Ascending aorta (tissue), 2 donors: Measurements from ENCODE around the gene AKAP5. TPM values are rescaled to one million over a fixed set of nuclear protein-coding genes. Genes with fewer than 3 reads are reported as not detected.
"Not testable (repeated sequence)": the region's sequence is repeated elsewhere in the genome, so short reads cannot be mapped to it uniquely, and the experiment has no call there.

Experiments used
- DNase-seq, 2 donors: peaks; one replicate each; pipeline ENCODE4 v3.0.0-alpha.2; 2019; ENCODE audit warnings: low spot score in 2 of 2
- H3K27ac ChIP-seq, 2 donors: fragments of 200-600 bp; sonication (generic); one replicate each; pipeline ENCODE4 v1.5.1; 2016 to 2017; ENCODE audit warnings: mild to moderate bottlenecking in 1 of 2
- H3K27me3 ChIP-seq: fragments of 200-600 bp; sonication (generic); one replicate; pipeline ENCODE4 v1.5.1; 2017
- H3K36me3 ChIP-seq, 2 donors: fragments of 200-600 bp; sonication (generic); one replicate each; pipeline ENCODE4 v1.5.1; 2016
- H3K4me1 ChIP-seq, 2 donors: fragments of 200-600 bp; sonication (generic); one replicate each; pipeline ENCODE4 v1.5.1; 2016 to 2017; ENCODE audit warnings: mild to moderate bottlenecking in 1 of 2
- H3K4me3 ChIP-seq, 2 donors: fragments of 200-600 bp; sonication (generic); one replicate each; pipeline ENCODE4 v1.5.1; 2016 to 2017; ENCODE audit warnings: mild to moderate bottlenecking in 1 of 2
- H3K9me3 ChIP-seq, 2 donors: fragments of 200-600 bp; sonication (generic); one replicate each; pipeline ENCODE4 v1.5.1; 2016
- intact Hi-C: fragments of 100-400 bp; cut with DNase I; formaldehyde crosslinking; loops from one replicate; pipeline ENCODE4 v1.15.1; 2023
- total RNA-seq: library from RNA; depleted of rRNA; stranded (reverse); fragments of >200 nt; gene quantifications from one replicate; pipeline ENCODE4 v1.1.0, GENCODE V29; 2016
- TF ChIP-seq, protein P1 (sequence below), 3 experiments: fragments of 200-600 bp in 2 of 3; fragments of 450-650 bp in 1 of 3; sonication (generic) in 2 of 3; IDR thresholded peaks; one replicate each; pipeline ENCODE4 v1.5.1; 2016 to 2019; ENCODE audit warnings: antibody characterized with exemption in 3 of 3, mild to moderate bottlenecking in 1 of 3, moderate library complexity in 1 of 3

AKAP5 gene
- total RNA-seq, 1 donor from 2014 or later = 0.11 TPM

DNA sequence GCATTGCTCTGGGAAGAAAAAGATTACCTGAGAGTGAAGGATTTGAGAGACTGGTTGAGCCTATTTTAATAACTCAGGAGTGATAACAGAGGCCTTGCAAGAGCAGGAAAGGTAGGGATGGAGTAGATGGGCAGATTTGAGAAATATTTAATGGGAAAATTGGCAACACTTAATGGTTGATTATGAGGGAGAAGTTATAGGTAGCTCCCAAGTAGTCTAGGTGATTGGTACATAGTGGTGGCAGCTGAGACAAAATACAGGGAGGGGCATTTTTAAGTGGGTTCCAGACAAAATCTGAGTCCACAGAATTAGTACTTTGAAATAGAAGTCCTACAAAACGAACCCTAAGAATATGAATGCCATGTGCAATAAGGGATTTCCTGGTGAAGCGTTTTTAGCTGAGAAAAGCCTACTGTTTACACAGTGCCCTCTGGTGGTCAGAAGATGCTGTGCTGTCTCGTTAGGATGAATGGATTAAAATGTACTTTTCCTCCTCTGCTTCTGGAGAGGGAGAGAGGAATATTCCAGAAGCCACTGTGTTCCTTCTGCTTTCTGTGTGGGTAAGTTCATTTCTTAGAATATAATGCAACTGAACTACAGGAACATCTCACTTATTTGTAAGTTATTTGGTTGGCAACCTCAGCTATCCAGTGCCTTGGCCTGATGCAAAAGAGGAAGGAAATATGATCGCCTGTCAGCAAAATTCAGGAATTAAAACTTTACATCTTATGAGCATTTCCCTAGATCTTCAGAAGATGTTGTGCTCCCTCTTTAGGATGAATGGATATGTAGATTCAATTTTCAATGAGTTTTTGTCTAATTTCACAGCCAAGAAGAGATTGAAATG lies 45.7 kb downstream of the AKAP5 start:
- Histone ChIP-seq H3K4me1 (peaks cover 8 to 33% of the 10 kb centered on the region in 2 donors), H3K27me3 (no peaks in the 10 kb centered on the region), H3K9me3 (no peaks in the 10 kb centered on the region), H3K36me3 (no peaks in the 10 kb centered on the region), H3K27ac (peak overlapping the region in 1 of 2 donors; percentile 44), H3K4me3 (no peak overlapping the region)
- intact Hi-C loops = loop anchor here (1.0 kb wide), 1 partner anchor 125 kb away; no protein-coding TSS in a partner anchor
- TF ChIP-seq, protein P1, sequence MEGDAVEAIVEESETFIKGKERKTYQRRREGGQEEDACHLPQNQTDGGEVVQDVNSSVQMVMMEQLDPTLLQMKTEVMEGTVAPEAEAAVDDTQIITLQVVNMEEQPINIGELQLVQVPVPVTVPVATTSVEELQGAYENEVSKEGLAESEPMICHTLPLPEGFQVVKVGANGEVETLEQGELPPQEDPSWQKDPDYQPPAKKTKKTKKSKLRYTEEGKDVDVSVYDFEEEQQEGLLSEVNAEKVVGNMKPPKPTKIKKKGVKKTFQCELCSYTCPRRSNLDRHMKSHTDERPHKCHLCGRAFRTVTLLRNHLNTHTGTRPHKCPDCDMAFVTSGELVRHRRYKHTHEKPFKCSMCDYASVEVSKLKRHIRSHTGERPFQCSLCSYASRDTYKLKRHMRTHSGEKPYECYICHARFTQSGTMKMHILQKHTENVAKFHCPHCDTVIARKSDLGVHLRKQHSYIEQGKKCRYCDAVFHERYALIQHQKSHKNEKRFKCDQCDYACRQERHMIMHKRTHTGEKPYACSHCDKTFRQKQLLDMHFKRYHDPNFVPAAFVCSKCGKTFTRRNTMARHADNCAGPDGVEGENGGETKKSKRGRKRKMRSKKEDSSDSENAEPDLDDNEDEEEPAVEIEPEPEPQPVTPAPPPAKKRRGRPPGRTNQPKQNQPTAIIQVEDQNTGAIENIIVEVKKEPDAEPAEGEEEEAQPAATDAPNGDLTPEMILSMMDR (IDR thresholded peaks at IDR 0.05) = peak; percentile 75 to 87 (median 81)
- peak in 1 of 2 donors; percentile 84 for DNase-seq

DNA sequence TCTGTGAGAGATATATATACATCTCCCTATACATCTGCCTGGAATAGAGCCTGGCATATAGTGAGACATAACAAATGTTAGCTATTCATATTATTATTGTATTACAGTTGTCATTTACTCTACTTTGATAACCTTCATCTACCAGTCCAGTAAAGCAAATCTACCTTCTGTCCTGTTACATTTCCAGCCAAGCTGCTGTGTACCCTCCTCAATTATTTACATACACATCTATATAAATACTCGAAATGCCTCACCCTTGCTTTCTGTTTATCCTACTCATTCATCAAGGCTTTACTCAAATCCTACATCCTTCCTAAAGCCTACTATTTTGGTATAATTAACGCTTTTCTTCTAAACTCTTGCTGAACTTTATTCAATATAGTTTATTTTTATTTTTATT lies 48.0 kb downstream of the AKAP5 start:
- Histone ChIP-seq H3K36me3 (no peaks in the 10 kb centered on the region), H3K27me3 (no peaks in the 10 kb centered on the region), H3K9me3 (no peaks in the 10 kb centered on the region), H3K4me3 (no peak overlapping the region), H3K4me1 (peaks cover 8 to 16% of the 10 kb centered on the region in 2 donors), H3K27ac (no peak overlapping the region)
- intact Hi-C loops = no loop called here
- TF ChIP-seq, protein P1 (IDR thresholded peaks at IDR 0.05) = no peak
- DNase-seq = no peak

- no peak for DNase-seq
- H3K4me3 ChIP-seq = no peak overlapping the region
- intact Hi-C loops = no loop called here
- no peaks in the 10 kb centered on the region for H3K36me3 ChIP-seq
- H3K9me3 ChIP-seq = no peaks in the 10 kb centered on the region
- no peaks in the 10 kb centered on the region for H3K27me3 ChIP-seq
- H3K4me1 ChIP-seq = peaks cover 5 to 16% of the 10 kb centered on the region in 2 donors
- H3K27ac ChIP-seq = no peak overlapping the region
- TF ChIP-seq, protein P1 (IDR thresholded peaks at IDR 0.05) = no peak
Observed at GRCh38 chr14:64515053-64515452, 49.8 kb downstream of the AKAP5 start.

GRCh38 chr14:64516969-64517368 lies 51.7 kb downstream of the AKAP5 start:
- no peak overlapping the region for H3K4me3 ChIP-seq
- H3K9me3 ChIP-seq = no peaks in the 10 kb centered on the region
- no peaks in the 10 kb centered on the region for H3K27me3 ChIP-seq
- peaks cover 2 to 7% of the 10 kb centered on the region in 2 donors for H3K36me3 ChIP-seq
- TF ChIP-seq, protein P1 (IDR thresholded peaks at IDR 0.05) = no peak
- no peak overlapping the region for H3K27ac ChIP-seq
- H3K4me1 ChIP-seq = peaks cover 3 to 5% of the 10 kb centered on the region in 2 donors
- intact Hi-C loops = no loop called here
- DNase-seq = no peak

GRCh38 chr14:64517667-64518066 lies 52.4 kb downstream of the AKAP5 start:
- DNase-seq, H3K4me3 ChIP-seq, H3K4me1 ChIP-seq, H3K27ac ChIP-seq, H3K9me3 ChIP-seq, H3K27me3 ChIP-seq, intact Hi-C loops: not testable (repeated sequence)
- peaks cover 7 to 14% of the 10 kb centered on the region in 2 donors for H3K36me3 ChIP-seq

DNA sequence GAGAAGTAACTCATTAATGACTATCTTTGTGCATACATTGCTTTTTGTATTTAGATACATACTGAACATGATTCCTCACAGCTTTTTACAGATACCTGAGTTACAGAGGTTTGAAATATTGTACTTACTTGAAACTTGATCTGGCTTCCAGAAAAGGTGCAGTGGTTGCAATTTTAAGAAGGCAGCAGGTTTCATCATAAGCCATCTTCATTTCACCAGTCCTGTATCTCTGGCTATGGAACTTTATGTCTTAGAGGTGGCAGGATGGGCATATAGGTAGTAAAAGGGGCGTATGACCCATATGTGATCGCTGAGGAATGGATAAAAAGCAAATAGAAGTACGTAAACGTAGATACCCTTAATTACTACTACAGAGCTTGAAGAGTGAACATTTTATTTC lies 52.9 kb downstream of the AKAP5 start:
- no peak overlapping the region for H3K4me3 ChIP-seq
- H3K27me3 ChIP-seq = no peaks in the 10 kb centered on the region
- TF ChIP-seq, protein P1 (IDR thresholded peaks at IDR 0.05) = no peak
- H3K4me1 ChIP-seq = peaks cover 0 to 5% of the 10 kb centered on the region in 2 donors
- intact Hi-C loops = no loop called here
- no peak overlapping the region for H3K27ac ChIP-seq
- H3K36me3 ChIP-seq = peaks cover 12 to 19% of the 10 kb centered on the region in 2 donors
- no peaks in the 10 kb centered on the region for H3K9me3 ChIP-seq
- DNase-seq = no peak
